CD4-positive, alpha-beta T cell treated with Interleukin-6 at 100 ng/mL for 8 hours (primary cell): Measurements from ENCODE around the gene INPP5F.
"Not testable (repeated sequence)": the region's sequence is repeated elsewhere in the genome, so short reads cannot be mapped to it uniquely, and the experiment has no call there.

Experiments used
- DNase-seq: peaks from one replicate; pipeline ENCODE4 v3.0.0-alpha.2; 2020; ENCODE audit warnings: mixed read lengths, low spot score

The INPP5F gene

DNA sequence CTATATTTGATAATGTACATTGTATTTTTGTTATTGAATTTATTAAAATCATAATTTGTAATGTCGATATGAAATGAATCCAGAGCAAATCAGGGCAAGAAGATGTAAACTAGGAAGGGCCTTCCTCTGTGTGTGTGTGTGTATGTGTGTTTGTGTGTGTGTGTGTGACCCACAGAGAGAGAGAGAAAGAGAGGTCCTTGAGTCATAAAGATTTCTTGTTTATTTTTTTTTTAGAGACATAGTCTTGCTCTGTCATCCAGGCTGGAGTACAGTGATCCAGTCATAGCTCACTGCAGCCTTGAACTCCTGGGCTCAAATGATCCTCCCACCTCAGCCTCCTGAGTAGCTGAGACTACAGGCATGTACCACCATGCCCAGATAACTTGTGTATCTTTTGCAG, 50.7 kb downstream of the INPP5F start:
- no peak for DNase-seq

DNA sequence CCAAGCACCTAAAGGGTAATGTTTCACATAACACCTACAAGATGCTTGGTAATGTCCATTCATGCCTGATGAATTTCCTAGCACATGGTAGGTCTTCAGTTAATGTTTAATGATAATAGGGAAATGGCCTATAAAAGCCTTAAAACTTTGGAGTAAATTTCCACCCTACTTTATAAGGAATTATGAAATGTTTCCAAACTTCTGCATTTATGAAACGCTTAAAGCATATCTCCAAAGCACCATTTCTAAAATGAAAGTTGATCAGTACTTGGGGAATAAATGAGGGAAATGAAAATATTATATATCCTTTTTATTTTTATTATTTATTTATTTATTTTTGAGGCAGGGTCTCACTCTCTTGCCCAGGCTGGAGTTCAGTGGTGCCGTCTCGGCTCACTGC, 51.8 kb downstream of the INPP5F start:
- DNase-seq: no peak

DNA sequence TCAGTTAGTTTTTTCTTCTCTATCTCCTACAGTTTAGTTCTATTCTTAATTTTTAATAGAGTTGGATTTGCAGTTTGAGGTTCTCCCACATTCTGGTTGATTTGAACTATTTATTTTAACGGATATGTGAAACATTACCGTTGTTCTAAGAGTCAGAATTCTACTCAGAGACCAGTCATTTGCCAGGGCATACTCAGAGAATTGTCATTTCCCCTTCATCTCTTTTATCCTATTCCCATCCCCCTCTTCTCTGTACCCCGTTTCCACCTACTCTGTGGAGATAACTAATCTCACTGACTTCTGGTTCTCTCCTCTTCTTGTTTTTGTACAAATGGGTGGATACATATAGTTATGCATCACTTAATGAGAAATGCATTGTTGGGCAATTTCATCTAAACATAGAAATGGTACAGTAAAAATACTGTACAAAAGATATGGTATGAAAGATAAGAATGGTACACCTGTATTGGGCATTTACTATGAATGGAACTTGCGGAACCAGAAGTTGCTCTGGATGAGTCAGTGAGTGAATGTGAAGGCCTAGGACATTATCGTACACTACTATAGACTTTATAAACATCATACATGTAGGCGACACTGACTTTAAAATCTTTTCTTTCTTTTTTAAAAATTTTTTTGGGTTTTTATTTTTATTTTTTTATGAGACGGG, 53.1 kb downstream of the INPP5F start:
- DNase-seq: no peak

DNA sequence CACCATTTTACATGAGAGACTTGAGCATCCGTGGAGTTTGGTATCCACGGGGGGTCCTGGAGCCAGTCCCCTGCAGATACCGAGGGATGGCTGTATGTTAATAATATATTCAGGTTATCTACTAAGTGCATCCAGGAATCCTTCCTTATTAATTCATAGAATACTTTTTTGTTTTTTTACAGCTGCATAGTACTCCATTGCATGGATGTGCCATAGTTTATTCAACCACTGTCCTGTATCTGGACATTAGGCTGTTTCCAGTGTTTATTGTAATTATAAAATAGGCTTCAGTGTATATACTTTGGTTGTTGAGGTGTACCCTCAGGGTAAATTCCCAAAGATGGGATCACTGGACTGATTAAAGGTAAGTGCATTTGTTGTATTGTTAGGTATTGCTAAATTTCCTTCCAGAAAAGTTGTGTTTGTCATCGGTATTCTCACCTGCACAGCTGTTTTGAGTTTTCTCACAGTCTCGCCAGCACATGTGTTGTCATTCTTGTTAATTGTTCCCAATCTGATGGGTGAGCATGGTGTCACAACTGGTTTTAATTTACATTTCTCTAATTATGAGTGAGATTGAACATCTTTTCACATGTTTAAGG, 55.1 kb downstream of the INPP5F start:
- DNase-seq: no peak

DNA sequence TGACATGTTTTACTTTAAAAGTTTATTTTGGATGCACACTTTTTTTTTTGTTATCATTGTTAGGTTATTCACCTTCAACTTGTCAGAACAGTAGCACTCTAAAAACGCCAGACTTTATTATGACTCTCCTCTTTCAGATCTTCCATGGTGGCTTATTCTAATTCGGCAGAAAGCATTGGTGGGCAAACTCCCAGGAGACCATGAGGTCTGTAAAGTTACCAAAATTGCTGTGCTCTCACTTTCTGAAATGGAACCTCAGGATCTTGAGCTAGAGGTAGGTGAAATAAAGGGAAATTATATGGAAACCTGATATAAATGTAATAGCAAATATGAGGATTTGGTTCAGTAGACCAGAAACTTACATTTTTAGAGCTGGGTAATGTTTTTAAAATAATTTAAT, 55.6 kb downstream of the INPP5F start:
- DNase-seq: no peak

DNA sequence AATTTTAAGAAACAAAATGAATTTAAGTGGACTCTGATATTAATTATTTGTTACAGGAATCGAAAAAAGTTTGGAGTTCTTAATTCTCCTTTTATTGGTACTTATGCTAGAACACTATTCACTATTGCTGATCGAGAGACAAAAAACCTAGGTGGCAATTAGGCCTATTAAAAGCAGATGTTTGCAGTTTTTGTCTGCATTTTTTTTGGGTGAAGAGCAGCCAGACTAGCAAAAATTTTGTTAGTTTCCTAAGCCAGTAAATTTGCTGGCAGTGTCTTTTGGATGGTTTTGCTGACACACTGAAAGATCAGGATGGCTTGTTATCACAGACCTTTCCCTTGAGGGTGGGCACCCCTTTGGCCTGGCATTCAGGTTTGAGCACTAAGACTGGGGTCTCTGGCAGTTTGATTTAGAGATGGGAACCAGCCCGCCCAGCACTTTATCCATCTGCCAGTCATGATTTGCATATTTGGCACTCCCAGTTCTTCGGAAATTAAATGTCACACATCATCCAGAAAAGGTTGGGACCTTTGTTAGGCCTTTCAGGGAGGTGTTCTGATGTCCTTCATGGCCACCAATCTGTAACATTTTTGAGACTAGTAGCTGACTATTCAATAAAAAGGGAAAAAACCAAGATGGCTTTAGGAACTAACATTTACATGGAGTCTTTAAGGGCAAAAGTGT, 57.3 kb downstream of the INPP5F start:
- DNase-seq: no peak

DNA sequence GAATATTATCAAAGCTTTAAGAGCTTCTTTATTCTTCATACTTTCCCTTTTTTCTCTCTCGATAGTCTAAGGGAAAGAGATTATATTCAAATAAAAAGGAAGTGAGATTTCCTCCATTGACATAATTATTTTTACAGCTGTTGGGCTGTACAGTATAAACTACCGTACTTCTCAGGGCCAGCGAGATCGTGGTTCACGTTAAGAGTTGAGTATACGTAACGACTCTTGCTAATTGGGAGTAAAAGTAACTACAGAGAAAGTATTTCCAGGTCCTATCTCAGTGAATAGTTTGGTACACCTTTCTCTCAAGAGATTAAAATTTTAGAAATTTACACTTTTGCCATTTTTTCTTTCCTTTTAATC, 57.8 kb downstream of the INPP5F start:
- no peak for DNase-seq

DNA sequence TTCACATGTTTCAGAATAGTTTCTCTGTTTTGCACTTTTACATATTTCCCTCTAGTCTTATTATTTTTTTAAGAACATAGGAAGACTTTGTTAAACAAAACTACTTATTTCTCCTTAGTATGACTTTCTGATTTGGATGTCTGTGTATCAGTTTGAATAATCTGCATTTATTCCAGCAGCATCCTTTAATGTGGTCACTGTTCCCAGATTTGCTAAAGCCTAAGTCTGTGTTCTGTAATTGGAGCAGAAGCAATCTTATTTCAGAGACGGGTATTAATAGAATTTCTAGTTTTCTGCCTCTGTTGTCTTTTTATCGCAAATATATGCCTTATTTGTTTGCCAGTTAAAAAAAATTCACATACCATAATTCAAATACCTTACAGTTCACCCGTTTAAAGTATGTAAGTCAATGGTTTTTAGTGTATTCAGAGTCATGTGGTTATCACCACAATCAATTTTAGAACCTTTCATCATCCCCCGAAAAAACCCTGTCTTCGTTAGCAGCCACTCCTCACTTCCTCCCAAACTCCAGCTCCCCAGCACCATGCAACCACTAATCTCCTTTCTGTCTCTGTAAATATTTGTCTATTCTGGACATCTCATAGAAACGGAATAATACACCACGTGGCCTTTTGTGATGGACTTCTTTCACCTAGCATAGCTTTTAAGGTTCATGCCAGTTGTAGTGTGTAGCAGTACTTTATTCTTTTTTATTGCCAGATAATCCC, 58.7 kb downstream of the INPP5F start:
- peak; percentile 6 for DNase-seq

DNA sequence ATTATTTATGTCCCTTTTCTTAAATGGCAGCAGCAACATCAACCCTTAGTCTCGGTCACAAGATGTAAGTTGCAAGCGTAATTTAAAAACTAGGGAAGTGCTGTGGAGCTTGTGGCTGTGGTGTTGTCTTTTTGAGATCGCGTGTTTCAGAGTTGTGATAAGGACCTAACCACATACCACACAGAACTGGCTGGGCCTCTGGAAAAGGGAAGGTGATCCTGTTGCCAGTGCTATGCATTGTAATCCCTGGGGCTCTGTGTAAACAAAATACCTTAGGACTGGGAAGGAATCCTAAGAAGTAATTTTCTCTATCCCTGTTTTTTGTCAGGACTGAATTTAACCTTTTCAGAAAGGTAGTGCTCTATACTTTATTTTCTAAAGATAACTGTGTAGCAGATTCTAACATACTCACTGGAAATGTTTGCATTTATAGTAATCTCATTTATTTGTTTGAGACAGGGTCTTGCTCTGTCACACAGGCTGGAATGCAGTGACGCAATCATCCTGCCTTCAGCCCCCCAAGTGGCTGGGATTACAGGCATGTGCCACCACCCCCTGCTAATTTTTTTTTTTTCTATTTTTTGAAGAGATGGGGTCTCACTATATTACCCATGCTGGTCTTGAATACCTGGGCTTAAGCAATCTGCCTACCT, 60.4 kb downstream of the INPP5F start:
- DNase-seq: no peak

DNA sequence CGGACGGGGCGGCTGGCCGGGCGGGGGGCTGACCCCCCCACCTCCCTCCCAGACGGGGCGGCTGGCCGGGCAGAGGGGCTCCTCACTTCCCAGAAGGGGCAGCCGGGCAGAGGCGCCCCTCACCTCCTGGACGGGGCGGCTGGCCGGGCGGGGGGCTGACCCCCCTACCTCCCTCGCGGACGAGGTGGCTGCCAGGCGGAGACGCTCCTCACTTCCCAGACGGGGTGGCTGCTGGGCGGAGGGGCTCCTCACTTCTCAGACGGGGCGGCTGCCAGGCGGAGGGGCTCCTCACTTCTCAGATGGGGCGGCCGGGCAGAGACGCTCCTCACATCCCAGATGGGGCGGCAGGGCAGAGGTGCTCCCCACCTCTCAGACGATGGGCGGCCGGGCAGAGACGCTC, 69.3 kb downstream of the INPP5F start:
- DNase-seq: not testable (repeated sequence)

DNA sequence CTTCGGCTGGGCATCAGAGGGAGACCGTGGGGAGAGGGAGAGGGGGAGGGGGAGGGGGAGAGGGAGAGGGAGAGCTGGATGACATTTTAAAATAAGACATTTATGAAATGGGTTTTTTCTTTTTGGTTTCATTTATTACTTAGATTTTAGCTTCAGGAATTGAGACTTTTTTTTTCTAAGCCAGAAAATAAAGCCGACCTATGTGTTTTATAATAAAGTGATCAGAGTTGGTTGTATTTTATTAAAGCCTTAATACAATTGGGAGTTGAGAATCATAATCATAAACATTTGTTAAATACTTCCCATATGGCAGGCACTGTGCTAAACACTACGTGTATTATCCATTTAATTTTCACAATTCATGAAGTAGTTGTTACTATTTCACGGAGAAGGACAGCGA, 70.2 kb downstream of the INPP5F start:
- DNase-seq: no peak

DNA sequence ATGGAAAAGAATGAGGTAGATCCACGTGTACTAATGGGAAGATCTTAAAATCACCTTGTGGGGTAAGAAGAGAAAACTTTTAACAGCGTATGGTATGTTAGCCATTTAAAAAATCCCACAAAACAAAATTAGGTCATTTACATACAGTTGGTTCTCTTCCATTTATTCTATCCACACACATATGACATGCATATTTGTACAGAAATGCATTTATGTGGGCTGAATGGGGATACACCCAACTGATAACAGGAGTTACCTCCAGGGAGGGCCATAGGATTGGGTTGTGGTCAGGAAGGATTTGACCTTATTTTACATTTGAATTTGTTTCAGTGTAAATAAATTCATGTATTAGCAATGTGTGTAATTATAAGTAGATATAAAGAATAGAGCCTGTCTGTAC, 75.3 kb downstream of the INPP5F start:
- no peak for DNase-seq

DNA sequence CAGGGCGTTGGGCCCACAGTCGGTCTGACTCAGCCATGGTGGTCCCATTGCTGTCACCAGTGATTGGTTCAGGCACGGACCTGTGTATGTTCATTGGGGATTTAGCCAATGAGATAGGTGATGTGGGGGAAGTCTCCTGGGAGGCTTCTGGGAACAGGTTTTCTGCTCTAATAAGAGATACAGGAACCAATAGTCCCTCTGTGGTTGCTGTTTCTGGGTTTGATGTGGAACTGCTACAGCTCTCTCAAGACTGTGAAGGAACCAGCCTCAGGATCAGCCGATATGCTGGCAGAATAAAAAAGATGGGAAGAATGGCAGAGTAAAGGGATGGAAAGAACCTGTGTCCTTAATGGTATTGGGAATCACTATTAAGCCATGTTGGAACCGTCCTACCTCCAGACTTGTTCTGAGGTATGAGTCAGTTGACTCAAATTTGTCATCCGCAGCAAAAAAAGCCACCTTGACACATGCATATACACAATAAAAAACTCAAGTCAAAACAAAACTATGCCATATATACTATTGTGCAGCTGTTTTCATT, 76.2 kb downstream of the INPP5F start:
- no peak for DNase-seq

DNA sequence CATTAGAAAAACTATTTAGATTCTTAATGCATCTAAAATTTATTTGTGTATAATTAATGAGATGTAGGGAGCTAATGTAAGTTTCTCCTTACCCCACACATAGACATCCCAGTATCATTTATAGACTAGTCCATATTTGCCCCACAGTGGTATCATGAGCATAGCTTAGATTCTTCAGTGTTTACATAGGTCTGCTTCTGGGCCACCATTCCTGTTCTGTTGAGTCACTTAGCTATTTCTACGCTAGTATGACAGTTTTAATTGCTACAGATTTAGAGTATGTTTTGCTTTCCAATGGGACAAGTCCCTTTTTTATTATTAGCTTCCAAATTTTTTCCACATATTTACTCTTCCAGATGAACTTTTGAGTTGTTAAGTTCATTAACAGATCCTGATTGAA, 77.4 kb downstream of the INPP5F start:
- DNase-seq: no peak

DNA sequence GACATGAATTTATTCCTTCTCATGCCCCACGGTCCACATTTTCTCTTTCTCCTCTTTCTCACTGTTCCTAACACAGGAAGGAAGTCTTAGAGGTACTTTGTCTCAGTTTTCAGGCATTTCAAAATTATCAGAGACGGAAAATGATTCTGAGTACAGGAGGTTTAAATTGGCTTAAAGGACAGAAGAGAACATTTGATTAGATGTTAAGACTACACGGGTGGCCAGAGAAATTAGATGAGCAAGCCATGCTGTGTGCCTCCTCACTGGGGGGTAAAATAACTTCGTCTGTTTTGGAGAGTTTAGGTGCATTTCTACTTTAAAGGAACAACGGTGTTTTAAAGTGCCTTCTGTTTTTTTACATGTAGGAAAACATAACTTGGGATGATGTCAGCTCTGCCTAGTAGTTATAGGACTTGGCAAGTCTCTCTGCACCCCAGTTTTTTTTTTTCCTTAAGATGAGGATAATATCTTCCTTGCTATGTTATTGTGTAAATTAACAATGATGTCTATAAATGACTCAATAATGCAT, 79.9 kb downstream of the INPP5F start:
- DNase-seq: no peak

DNA sequence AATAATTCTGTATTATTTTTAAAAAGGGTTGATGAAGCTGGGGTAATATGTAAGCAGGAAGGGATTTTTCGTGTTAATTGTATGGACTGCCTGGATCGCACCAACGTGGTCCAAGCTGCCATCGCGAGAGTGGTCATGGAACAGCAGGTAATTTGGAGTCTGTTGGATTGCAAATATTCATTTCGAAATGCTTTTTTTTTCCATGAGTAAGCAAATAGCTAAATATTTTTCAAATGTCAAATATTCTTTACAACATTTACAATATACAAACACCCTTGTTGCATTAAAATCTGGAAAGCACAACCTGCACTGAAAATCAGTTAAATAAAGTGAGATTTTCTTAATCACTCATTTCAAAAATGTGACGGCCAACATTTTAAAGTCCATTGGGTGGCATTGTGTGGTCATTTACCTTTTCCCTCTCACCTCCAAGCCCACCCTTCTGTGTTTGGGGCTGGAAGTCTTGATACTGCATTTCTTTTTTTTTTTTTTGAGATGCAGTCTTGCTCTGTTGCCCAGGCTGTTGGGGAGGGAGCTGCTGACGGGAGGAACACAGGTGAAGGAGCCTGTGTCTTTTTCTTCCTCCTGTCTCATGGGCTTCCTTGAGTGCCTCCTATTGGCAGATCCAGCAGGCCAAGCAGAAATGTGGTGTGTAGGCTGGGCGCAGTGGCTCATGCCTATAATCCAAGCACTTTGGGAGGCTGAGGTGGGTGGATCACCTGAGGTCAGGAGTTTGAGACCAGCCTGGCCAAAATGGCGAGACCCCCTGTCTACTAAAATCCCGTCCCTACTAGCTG, 80.7 kb downstream of the INPP5F start:
- no peak for DNase-seq

DNA sequence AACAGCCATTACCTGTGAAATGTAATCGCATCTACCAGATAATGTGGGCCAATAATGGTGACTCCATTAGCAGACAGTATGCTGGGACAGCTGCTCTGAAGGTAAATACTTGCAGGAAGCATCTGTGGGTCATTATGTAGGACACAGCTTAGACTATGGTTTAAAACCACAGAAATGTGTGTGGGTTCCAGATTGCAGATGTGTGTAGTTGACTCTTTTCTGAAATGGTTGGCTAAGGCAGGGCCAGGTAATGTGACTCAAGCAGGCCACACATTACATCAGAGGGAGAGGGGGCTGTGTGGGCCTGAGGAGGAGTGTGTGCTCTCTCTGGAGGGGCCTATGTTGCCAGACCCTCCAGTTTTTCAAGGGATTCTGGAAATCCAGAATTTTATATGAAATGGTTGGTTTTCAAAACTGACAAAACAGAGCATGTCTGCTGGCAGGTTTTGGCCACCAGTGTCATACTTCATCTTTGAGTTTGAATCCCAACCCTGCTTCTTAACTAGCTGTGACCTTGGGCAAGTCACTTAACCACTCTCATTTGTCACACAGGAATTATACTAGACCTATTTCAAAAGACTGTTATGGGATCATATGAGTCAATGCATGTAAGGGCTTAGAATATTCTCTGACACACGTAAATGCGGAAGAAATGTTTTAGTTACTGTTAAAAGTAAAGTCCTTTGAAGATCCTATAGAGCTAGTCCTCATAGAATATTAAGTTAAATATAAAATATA, 82.3 kb downstream of the INPP5F start:
- DNase-seq: no peak

DNA sequence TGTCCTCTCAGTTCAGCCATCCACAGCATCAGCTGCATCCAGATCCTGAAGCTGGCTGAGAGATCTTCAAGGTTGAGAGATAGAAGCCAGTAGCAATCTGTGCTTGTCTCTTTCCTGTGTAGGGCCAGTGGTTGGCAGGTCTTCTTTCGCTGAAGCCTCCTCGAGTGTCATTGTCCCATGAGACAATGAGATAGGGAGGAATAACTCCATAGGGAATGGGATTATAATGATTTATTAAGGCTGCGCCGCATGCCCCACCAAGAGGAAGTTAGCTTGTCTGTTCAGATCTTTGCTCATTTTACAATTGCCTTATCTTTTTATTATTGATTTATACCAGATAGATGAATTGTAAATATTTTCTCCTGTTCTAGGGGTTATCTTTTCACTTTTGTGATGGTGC, 85.3 kb downstream of the INPP5F start:
- DNase-seq: no peak

DNA sequence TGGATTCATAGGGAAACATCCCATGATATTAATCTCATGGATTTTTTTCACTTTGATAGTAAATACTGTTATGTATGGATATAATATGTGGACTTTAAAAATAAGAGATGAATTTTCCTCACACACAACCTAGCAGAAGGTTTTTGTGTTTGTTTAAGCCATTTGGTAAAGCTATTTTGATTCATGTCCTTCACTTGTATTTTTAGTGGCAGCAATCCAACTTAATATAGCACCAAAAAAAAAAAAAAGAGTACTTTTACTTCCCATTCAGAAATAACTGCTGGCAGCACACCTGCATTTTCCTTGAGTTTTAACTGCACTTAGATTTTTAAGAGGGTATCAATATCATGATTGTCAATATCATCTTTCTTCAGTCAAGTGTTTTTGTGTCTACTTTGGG, 86.8 kb downstream of the INPP5F start:
- no peak for DNase-seq

DNA sequence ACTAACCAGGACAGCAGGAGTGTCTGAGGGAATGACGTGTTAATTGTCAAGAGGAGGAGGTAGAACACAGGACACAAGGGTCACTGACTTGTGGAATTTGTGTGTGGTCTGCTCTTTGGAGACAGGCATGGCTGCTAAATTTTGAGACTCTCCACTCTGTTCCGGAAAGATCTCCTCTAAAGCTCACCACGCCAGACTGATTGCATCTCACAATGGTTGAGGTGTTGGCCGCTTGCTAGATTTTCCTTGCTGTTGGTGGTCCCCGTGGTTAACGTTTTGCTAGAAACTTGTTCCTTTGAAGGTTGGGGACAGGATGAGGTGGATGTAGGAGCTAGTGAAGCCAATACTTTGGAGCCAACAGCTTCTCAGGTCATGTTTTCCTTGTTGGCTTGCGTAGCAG, 89.8 kb downstream of the INPP5F start:
- DNase-seq: no peak
